ENCODE data around the gene SCAPER.
"Not testable (repeated sequence)": the region's sequence is repeated elsewhere in the genome, so short reads cannot be mapped to it uniquely, and the experiment has no call there.

GRCh38 chr15:76850367-76850766 lies 54.8 kb downstream of the SCAPER start:
- TF ChIP-seq CTCF (tag by site-specific recombination; IDR thresholded peaks at IDR 0.05); ZNF621 (tag by site-specific recombination; IDR thresholded peaks at IDR 0.05); ZNF600 (tag by site-specific recombination; IDR thresholded peaks at IDR 0.05); ZNF830 (tag by site-specific recombination; IDR thresholded peaks at IDR 0.05; ENCODE audit: low read depth): not testable (repeated sequence)

All from HEK293 (cell line).